Astrocyte of the spinal cord (primary cell): ENCODE measurements around the gene SAT1.
A peak's percentile ranks its signal among the peaks of the same experiment; 100 is the strongest.

Source experiments
- DNase-seq: peaks from one replicate; pipeline ENCODE4 v3.0.0; 2011; ENCODE audit warnings: low read depth, low spot score
- H3K4me3 ChIP-seq: 2 replicates; pipeline ENCODE4 v1.5.1; 2011; ENCODE audit warnings: low read depth, mild to moderate bottlenecking, low read length, moderate library complexity
- CTCF ChIP-seq: IDR thresholded peaks from 2 replicates; pipeline ENCODE4 v1.5.1; 2012; ENCODE audit warnings: low read depth, mild to moderate bottlenecking, low read length, inconsistent platforms
- in situ Hi-C: cut with HindIII; loops from 2 replicates; pipeline ENCODE4 v1.10.0; 2017; ENCODE audit warnings: low sequenced_read_pairs

Gene SAT1

DNA sequence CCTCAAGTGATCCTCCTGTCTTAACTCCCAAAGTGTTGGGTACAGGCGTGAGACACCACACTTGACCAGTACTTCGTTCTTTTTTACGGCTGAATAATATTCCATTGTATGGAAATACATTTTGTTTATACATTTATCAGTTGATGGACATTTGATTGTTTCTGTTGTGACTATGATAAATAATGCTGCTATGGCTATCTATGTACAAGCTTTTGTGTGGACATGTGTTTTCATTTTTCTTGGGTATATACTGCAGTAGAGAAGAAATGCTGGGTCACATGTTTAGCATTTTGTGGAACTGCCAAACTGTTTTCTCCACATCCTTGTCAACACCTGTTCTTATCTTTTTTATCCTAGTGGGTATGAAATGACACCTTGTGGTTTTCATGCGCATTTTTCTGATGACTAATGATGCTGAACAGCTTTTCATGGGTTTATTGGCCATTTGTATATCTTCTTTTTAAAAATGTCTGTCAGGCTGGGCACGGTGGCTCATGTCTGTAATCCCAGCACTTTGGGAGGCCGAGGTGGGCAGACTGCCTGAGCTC, 37.3 kb downstream of the SAT1 start:
- in situ Hi-C loops, result no loop called here

GRCh38 chrX:23821847-23822246, 38.9 kb downstream of the SAT1 start:
- no peak for DNase-seq
- no peak for TF ChIP-seq CTCF
- no peak overlapping the region for H3K4me3 ChIP-seq
- in situ Hi-C loops, result no loop called here

More for the DNA sequence above, 37.3 kb downstream of the SAT1 start:
- TF ChIP-seq CTCF, result no peak
- DNase-seq, result no peak
- no peak overlapping the region for H3K4me3 ChIP-seq

- H3K4me3 ChIP-seq, result no peak overlapping the region
These were observed 39.4 kb downstream of the SAT1 start for GRCh38 chrX:23822397-23822796.

DNA sequence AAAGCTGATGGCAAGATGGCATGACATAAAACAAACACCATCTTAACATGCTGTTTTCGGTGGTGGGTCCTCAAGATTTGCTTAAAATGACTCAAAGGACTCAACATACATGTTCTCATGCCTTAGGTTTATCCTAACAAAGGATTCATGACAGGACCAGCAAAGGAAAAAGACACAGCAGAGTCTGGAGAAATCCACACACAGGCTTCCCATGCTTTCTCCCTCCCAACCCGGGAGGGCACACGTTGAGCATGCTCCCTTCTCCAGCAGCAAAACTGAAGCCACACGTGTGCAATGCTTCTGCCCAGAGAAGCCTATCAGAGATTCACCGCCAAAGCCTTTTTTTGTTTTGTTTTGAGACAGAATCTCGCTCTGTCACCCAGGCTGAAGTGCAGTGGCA, 39.9 kb downstream of the SAT1 start:
- no peak overlapping the region for H3K4me3 ChIP-seq
- in situ Hi-C loops, result no loop called here
- DNase-seq, result no peak
- no peak for TF ChIP-seq CTCF

More at GRCh38 chrX:23822397-23822796, 39.4 kb downstream of the SAT1 start:
- in situ Hi-C loops, result no loop called here
- peak; percentile 38 for DNase-seq
- no peak for TF ChIP-seq CTCF

DNA sequence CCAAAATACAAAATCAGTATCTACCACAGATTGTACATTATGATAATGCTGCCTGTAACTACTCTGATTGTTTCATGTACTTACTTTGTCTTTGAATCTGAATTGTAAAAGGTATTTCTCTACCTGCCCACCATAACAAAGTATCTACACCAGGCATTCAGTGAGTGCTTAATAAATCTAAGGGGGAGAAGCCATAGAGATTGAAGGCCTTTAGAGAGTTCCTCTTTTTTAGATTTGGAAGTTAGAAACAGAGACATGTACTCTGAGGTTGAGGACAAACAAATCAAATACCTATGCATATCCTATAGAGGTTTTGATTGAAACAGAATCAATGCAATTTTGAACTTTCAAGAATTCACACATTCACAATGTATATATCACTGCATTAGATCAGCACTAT, 42.7 kb downstream of the SAT1 start:
- in situ Hi-C loops, result no loop called here
- H3K4me3 ChIP-seq, result no peak overlapping the region
- no peak for DNase-seq
- no peak for TF ChIP-seq CTCF

DNA sequence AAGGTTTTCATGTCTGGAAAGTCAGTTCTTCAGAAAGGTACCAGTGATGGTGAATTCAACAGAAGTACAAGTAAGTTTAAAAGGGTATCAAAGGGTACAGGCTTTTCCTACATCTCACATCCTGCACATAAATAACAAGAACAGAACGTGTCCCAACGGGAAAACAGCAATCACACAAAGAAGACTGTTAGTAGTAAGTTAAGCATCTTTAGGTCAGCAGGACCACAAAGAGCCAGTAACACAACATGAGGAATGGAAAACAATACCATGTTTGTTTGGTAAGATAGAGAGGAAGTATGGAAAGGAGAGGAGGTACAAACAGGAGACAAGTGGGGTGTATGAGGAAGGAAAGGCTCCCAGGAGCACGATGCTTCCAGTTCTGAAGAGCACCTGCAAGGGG, 43.2 kb downstream of the SAT1 start:
- H3K4me3 ChIP-seq, result no peak overlapping the region
- TF ChIP-seq CTCF, result no peak
- in situ Hi-C loops, result no loop called here
- DNase-seq, result no peak

GRCh38 chrX:23826653-23827052, 43.7 kb downstream of the SAT1 start:
- no peak for TF ChIP-seq CTCF

More at GRCh38 chrX:23826653-23827052, 43.7 kb downstream of the SAT1 start:
- in situ Hi-C loops, result no loop called here
- no peak for DNase-seq
- no peak overlapping the region for H3K4me3 ChIP-seq
